Measurements from ENCODE around the gene PRRT1B.

The PRRT1B gene

GRCh38 chr9:131585375-131585774 is 40.1 kb downstream of the PRRT1B start:
- DNase-seq (ENCODE audit: low spot score), result no peak
- Histone ChIP-seq H3K36me3 (ENCODE audit: low read depth) (peaks cover 9% of the 10 kb centered on the region; the same call in 1 of the 2 replicates), H3K9me3 (ENCODE audit: severe bottlenecking) (no peaks in the 10 kb centered on the region), H3K4me1 (ENCODE audit: insufficient read depth, poor library complexity, severe bottlenecking) (no peaks in the 10 kb centered on the region), H3K27me3 (ENCODE audit: insufficient read depth, poor library complexity, severe bottlenecking) (no peaks in the 10 kb centered on the region), H3K27ac (ENCODE audit: poor library complexity, severe bottlenecking) (no peak overlapping the region), H3K4me3 (ENCODE audit: severe bottlenecking) (no peak overlapping the region)
- no peak for ATAC-seq (ENCODE audit: low read depth)
- TF ChIP-seq, protein P1, sequence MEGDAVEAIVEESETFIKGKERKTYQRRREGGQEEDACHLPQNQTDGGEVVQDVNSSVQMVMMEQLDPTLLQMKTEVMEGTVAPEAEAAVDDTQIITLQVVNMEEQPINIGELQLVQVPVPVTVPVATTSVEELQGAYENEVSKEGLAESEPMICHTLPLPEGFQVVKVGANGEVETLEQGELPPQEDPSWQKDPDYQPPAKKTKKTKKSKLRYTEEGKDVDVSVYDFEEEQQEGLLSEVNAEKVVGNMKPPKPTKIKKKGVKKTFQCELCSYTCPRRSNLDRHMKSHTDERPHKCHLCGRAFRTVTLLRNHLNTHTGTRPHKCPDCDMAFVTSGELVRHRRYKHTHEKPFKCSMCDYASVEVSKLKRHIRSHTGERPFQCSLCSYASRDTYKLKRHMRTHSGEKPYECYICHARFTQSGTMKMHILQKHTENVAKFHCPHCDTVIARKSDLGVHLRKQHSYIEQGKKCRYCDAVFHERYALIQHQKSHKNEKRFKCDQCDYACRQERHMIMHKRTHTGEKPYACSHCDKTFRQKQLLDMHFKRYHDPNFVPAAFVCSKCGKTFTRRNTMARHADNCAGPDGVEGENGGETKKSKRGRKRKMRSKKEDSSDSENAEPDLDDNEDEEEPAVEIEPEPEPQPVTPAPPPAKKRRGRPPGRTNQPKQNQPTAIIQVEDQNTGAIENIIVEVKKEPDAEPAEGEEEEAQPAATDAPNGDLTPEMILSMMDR (IDR thresholded peaks at IDR 0.05; ENCODE audit: poor library complexity, severe bottlenecking), result no peak

DNA sequence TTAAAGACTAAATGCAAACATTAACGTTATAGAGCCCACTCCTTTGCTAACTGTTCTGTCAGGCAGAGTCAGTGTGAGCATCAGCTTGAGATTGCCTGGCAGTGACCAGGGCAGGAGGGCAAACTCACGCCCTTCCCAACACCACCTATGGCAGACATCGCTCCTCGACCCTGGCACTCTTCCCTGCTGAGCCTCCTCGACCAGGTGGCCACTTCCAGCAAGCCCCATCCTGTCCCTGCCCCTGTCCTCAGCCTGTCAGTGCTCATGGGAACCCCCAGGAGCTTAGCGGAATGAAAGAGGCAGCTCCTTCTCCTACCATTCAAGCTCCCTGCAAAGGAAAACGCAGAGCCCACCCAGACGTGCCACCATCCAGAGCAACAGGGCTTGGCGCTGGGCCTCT is 42.0 kb downstream of the PRRT1B start:
- no peak for ATAC-seq (ENCODE audit: low read depth)
- Histone ChIP-seq H3K27me3 (ENCODE audit: insufficient read depth, poor library complexity, severe bottlenecking) (no peaks in the 10 kb centered on the region), H3K4me3 (ENCODE audit: severe bottlenecking) (no peak overlapping the region), H3K27ac (ENCODE audit: poor library complexity, severe bottlenecking) (no peak overlapping the region), H3K4me1 (ENCODE audit: insufficient read depth, poor library complexity, severe bottlenecking) (no peaks in the 10 kb centered on the region), H3K36me3 (ENCODE audit: low read depth) (peaks cover 6% of the 10 kb centered on the region; the same call in 1 of the 2 replicates), H3K9me3 (ENCODE audit: severe bottlenecking) (no peaks in the 10 kb centered on the region)
- DNase-seq (ENCODE audit: low spot score), result no peak
- TF ChIP-seq, protein P1 (IDR thresholded peaks at IDR 0.05; ENCODE audit: poor library complexity, severe bottlenecking), result no peak

DNA sequence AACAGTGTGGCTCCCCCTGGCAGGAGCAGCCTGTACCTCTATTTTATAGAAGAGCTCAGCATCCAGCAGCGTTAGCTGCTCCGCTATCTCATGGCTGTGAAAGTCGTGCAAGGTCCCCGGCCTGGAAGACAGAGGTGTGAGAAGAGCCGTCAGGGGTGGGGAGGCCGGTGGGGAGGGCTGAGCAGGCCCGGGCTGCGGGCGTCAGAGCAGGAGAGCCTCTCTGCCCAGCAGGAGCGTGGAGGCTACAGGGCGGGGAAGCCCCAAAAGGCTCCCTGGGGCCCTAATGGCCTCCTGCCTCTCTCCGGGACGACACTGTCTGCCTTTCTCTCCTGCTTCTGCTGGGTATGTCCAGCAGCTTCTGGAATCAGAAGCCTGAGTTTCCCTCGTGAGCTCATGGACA is 42.6 kb downstream of the PRRT1B start:
- Histone ChIP-seq H3K4me3 (ENCODE audit: severe bottlenecking) (no peak overlapping the region), H3K27ac (ENCODE audit: poor library complexity, severe bottlenecking) (no peak overlapping the region), H3K27me3 (ENCODE audit: insufficient read depth, poor library complexity, severe bottlenecking) (no peaks in the 10 kb centered on the region), H3K4me1 (ENCODE audit: insufficient read depth, poor library complexity, severe bottlenecking) (no peaks in the 10 kb centered on the region), H3K9me3 (ENCODE audit: severe bottlenecking) (no peaks in the 10 kb centered on the region), H3K36me3 (ENCODE audit: low read depth) (peaks cover 4% of the 10 kb centered on the region; the same call in 1 of the 2 replicates)
- TF ChIP-seq, protein P1 (IDR thresholded peaks at IDR 0.05; ENCODE audit: poor library complexity, severe bottlenecking), result no peak
- DNase-seq (ENCODE audit: low spot score), result no peak
- no peak for ATAC-seq (ENCODE audit: low read depth)

DNA sequence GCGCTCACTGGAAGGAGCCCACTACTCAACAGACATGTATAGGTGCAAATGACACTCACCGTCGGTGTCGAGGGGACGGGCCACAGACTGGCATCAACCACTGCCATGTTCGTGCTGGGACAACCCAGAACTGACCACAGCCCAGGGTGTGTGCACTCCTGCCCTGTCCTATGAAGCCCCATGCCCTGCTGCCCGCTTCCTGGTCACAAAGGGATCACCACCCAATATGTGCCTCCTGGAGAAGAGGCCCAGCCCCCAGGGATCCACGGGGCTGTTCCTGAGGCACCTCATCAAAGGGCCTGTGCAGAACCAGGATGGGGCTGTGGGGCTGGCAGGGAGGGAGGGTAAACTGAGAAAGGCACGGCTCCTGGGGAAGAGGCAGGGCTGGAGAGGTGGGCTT is 43.1 kb downstream of the PRRT1B start:
- TF ChIP-seq, protein P1 (IDR thresholded peaks at IDR 0.05; ENCODE audit: poor library complexity, severe bottlenecking), result no peak
- no peak for DNase-seq (ENCODE audit: low spot score)
- Histone ChIP-seq H3K4me3 (ENCODE audit: severe bottlenecking) (no peak overlapping the region), H3K4me1 (ENCODE audit: insufficient read depth, poor library complexity, severe bottlenecking) (no peaks in the 10 kb centered on the region), H3K9me3 (ENCODE audit: severe bottlenecking) (no peaks in the 10 kb centered on the region), H3K27me3 (ENCODE audit: insufficient read depth, poor library complexity, severe bottlenecking) (no peaks in the 10 kb centered on the region), H3K27ac (ENCODE audit: poor library complexity, severe bottlenecking) (no peak overlapping the region), H3K36me3 (ENCODE audit: low read depth) (peaks cover 4% of the 10 kb centered on the region; the same call in 1 of the 2 replicates)
- ATAC-seq (ENCODE audit: low read depth), result no peak

GRCh38 chr9:131589124-131589711 is 43.9 kb downstream of the PRRT1B start:
- Histone ChIP-seq H3K9me3 (ENCODE audit: severe bottlenecking) (no peaks in the 10 kb centered on the region), H3K4me1 (ENCODE audit: insufficient read depth, poor library complexity, severe bottlenecking) (no peaks in the 10 kb centered on the region), H3K27ac (ENCODE audit: poor library complexity, severe bottlenecking) (no peak overlapping the region), H3K4me3 (ENCODE audit: severe bottlenecking) (no peak overlapping the region), H3K27me3 (ENCODE audit: insufficient read depth, poor library complexity, severe bottlenecking) (no peaks in the 10 kb centered on the region), H3K36me3 (ENCODE audit: low read depth) (peaks cover 2% of the 10 kb centered on the region; the same call in 1 of the 2 replicates)
- DNase-seq (ENCODE audit: low spot score) (no peak), ATAC-seq (ENCODE audit: low read depth) (no peak)
- TF ChIP-seq, protein P1 (IDR thresholded peaks at IDR 0.05; ENCODE audit: poor library complexity, severe bottlenecking), result no peak
